Neutrophil (primary cell): ENCODE data around the gene TMPRSS9.
A peak's percentile ranks its signal among the peaks of the same experiment; 100 is the strongest.

Experiments
- H3K27ac ChIP-seq: fragments of 200-600 bp; sonication (generic); 2 replicates; pipeline ENCODE4 v1.5.1; 2016; ENCODE audit warnings: mild to moderate bottlenecking, moderate library complexity
- H3K27me3 ChIP-seq: fragments of 200-600 bp; sonication (generic); 2 replicates; pipeline ENCODE4 v1.6.0; 2016; ENCODE audit warnings: mild to moderate bottlenecking
- H3K36me3 ChIP-seq: fragments of 200-600 bp; sonication (generic); 2 replicates; pipeline ENCODE4 v1.5.1; 2017
- H3K4me1 ChIP-seq, 2 experiments: fragments of 200-600 bp in 1 of 2; sonication (generic) in 1 of 2; 1 replicate in 1 of 2; 2 replicates in 1 of 2; pipeline versions ENCODE4 v1.5.1 to v1.6.1; 2013 to 2016; ENCODE audit warnings: low read depth in 1 of 2, low read length in 1 of 2, mild to moderate bottlenecking in 1 of 2, moderate library complexity in 1 of 2; ENCODE audit not compliant: control insufficient read depth in 1 of 2, insufficient read depth in 1 of 2
- H3K4me3 ChIP-seq, 2 experiments: fragments of 200-600 bp in 1 of 2; sonication (generic) in 1 of 2; 1 replicate in 1 of 2; 2 replicates in 1 of 2; pipeline ENCODE4 v1.5.1; 2013 to 2016; ENCODE audit warnings: low read depth in 1 of 2, low read length in 1 of 2, mild to moderate bottlenecking in 1 of 2, moderate library complexity in 1 of 2
- H3K9me3 ChIP-seq: fragments of 200-600 bp; sonication (generic); 2 replicates; pipeline ENCODE4 v1.5.1; 2016
- TF ChIP-seq, protein P1 (sequence below): fragments of 200-600 bp; sonication (generic); IDR thresholded peaks from 2 replicates; pipeline ENCODE4 v1.5.1; 2016; ENCODE audit warnings: antibody characterized with exemption

TMPRSS9 gene

DNA sequence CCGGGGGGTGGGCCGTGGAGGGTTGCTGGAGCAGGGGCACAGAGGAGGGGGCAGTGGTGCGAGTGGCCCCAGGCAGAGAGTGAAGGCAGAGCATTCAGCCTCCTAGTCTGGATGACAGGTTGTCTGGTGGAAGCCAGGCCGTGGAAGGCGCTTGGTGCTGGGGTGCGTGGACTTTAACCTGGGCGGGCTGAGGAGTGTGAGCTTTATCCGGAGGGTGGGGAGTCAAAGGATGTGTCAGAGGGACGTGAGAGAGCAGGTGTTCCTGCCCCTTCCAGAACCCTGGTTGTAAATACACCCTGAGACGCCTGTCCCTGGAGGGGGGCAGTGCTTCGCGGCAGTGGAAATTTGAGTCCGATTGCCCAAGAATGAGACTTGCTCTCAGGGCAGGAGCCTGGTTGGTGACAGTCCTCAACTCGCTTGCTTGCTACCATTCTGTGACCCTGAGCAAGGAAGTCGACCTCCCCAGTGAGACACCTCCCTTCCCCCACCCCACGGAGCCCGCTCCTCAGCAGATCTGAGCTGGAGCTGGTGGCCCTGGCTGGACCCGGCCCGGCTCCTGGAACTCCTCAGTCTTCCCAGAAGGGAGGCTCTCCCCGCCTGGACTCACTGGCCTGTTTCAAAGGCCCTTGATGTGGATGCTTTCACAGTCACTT is 29.3 kb upstream of the TMPRSS9 start:
- H3K9me3 ChIP-seq = no peaks in the 10 kb centered on the region
- H3K4me1 ChIP-seq = peaks cover 37 to 54% of the 10 kb centered on the region in 2 experiments
- TF ChIP-seq, protein P1, sequence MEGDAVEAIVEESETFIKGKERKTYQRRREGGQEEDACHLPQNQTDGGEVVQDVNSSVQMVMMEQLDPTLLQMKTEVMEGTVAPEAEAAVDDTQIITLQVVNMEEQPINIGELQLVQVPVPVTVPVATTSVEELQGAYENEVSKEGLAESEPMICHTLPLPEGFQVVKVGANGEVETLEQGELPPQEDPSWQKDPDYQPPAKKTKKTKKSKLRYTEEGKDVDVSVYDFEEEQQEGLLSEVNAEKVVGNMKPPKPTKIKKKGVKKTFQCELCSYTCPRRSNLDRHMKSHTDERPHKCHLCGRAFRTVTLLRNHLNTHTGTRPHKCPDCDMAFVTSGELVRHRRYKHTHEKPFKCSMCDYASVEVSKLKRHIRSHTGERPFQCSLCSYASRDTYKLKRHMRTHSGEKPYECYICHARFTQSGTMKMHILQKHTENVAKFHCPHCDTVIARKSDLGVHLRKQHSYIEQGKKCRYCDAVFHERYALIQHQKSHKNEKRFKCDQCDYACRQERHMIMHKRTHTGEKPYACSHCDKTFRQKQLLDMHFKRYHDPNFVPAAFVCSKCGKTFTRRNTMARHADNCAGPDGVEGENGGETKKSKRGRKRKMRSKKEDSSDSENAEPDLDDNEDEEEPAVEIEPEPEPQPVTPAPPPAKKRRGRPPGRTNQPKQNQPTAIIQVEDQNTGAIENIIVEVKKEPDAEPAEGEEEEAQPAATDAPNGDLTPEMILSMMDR = no peak
- H3K27me3 ChIP-seq = no peaks in the 10 kb centered on the region
- no peak overlapping the region for H3K27ac ChIP-seq
- no peak overlapping the region for H3K4me3 ChIP-seq
- H3K36me3 ChIP-seq = no peaks in the 10 kb centered on the region

DNA sequence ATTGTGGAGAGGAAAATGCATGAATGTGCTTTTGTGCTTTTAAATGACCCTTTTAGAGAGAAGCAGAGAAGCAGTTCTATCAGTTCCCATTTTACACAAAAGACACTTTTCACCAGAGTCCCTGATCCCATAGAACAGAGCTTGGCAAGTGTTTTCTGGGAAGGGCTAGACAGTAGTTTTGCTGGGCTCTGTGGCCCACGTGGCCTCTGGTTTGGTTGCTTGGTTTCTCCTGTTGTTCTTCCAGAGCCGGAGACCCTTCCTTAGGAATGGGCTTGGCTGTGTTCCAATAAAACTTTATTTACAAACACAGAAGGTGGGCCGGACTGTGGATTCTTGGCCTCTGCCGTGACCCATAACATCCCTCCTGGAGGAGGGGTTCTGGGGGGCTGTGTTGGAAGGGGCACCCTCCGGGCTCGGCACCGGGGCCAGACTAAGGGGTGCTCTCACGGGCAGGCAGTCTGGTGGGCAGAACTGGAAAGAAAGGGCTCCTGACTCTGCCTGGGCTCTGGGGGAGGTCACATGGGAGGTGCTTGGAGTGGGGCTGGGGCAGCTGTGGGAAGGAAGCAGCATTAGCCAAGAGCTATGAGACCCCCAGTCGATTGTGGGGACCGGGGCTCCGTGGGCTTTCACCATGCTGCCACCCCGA is 28.3 kb upstream of the TMPRSS9 start:
- no peaks in the 10 kb centered on the region for H3K36me3 ChIP-seq
- peak overlapping the region; percentile 9 for H3K27ac ChIP-seq
- no peaks in the 10 kb centered on the region for H3K9me3 ChIP-seq
- peaks cover 37 to 54% of the 10 kb centered on the region in 2 experiments for H3K4me1 ChIP-seq
- no peak overlapping the region for H3K4me3 ChIP-seq
- no peaks in the 10 kb centered on the region for H3K27me3 ChIP-seq
- TF ChIP-seq, protein P1 = no peak

DNA sequence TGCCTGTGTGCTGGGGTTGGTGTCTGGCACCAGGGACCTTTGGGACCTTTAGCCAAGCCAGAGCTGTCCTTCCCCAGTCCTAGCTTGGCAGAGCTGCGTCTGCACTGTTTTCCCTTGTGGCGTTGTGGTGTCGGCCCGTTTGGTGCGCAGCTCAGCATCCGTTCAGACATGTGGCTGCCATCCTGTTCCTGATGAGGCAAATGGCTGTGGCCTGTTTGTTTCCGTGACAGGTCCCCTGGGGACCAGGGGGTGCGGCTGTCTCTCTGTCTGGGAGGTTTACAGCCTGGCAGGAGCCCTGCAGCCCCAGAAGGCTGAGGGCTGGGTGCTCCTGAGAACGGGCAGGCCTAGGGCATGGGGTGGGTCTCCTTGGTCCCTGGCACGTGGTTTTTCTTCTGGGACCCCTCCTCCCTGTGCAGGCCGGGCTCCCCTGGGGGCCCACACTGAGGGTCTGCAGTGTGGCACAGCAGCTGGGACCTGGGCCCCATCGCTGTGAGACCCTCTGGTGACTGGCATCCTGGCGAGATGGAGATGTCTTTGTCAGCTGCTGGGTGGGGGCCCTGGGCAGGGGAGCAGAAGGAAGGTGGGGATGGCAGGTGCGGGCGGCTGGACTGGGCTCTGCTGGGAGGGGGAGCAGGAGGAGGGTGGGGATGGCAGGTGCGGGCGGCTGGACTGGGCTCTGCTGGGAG is 27.6 kb upstream of the TMPRSS9 start:
- H3K27ac ChIP-seq = peak overlapping the region; percentile 9

DNA sequence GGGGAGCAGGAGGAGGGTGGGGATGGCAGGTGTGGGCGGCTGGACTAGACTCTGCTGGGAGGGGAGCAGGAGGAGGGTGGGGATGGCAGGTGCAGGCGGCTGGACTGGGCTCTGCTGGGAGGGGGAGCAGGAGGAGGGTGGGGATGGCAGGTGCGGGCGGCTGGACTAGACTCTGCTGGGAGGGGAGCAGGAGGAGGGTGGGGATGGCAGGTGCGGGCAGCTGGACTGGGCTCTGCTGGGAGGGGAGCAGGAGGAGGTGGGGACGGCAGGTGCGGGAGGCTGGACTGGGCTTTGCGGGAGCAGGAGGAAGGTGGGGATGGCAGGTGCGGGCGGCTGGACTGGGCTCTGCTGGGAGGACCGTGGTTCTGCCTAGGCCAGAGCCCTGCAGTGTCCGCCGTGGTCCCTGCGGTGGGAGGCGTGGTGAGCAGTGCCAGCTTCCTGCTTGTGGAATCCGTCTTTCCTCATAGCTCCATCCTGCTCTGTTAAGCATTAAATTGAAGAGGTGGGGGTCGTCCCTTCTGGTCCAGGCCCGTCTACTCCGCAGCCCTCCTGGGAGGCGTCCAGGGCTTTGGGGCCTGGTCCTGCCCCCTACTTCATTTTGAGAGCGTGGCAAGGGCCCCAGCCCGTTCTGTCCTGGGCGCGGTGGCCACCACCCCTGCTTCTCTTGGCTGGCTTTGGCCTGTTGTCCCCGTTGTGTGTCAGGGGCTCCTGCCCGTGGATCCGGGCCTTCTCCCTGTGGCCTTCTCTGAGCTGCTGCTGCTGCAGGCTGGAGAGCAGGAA is 26.8 kb upstream of the TMPRSS9 start:
- TF ChIP-seq, protein P1 = no peak
- peak overlapping the region; percentile 44 for H3K27ac ChIP-seq
- H3K36me3 ChIP-seq = peaks cover 6% of the 10 kb centered on the region
- H3K4me3 ChIP-seq = no peak overlapping the region
- H3K4me1 ChIP-seq = peaks cover 28 to 46% of the 10 kb centered on the region in 2 experiments
- no peaks in the 10 kb centered on the region for H3K9me3 ChIP-seq
- H3K27me3 ChIP-seq = no peaks in the 10 kb centered on the region

More for the DNA sequence above, 27.6 kb upstream of the TMPRSS9 start:
- no peaks in the 10 kb centered on the region for H3K36me3 ChIP-seq
- H3K4me1 ChIP-seq = peaks cover 35 to 54% of the 10 kb centered on the region in 2 experiments
- TF ChIP-seq, protein P1 = no peak
- H3K9me3 ChIP-seq = no peaks in the 10 kb centered on the region
- no peak overlapping the region for H3K4me3 ChIP-seq
- H3K27me3 ChIP-seq = no peaks in the 10 kb centered on the region

DNA sequence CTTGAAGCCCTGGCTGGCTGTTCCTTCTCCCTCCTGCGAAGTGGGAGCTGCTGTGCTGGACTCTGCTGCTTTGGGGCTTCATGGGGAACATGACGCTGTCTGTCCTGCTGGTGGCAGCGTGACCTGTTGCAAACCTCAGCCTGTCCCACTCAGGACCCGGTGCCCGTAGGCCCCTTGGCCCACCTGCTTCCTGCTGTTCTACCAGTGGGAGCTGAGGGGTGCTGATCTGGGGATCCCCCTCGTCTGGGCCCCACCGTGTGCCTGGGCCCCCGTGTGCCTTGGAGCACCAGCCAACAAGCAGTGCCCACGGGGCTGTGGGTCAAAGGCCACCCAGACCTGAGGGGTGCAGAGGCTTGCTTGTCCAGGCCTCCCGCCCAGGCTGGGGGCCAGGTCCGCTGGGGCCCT is 26.3 kb upstream of the TMPRSS9 start:
- Histone ChIP-seq H3K27ac (peak overlapping the region; percentile 44), H3K9me3 (no peaks in the 10 kb centered on the region), H3K36me3 (peaks cover 8% of the 10 kb centered on the region), H3K4me3 (no peak overlapping the region), H3K4me1 (peaks cover 26 to 43% of the 10 kb centered on the region in 2 experiments), H3K27me3 (no peaks in the 10 kb centered on the region)
- TF ChIP-seq, protein P1 = no peak
